ENCODE results near the gene GPER1. TPM values are rescaled to one million over a fixed set of nuclear protein-coding genes. Genes with fewer than 3 reads are reported as not detected.

GPER1 gene
- total and polyA plus RNA-seq, 4 donors = 3.7 to 7.7 (median 6.3) TPM

GRCh38 chr7:1117321-1117928 lies 29.5 kb downstream of the GPER1 start:
- ATAC-seq (ENCODE audit: insufficient read depth, low FRiP score) (no peak), DNase-seq (no peak)
- Histone ChIP-seq H3K36me3 (ENCODE audit: control insufficient read depth in 4 of 4, insufficient read depth in 4 of 4, low read length in 4 of 4) (peaks cover 0 to 5% (median under 1%) of the 10 kb centered on the region in 4 donors), H3K27ac (ENCODE audit: low read depth in 1 of 2, low read length in 1 of 2) (no peak overlapping the region), H3K9ac (ENCODE audit: insufficient read depth in 1 of 2, low read length in 2 of 2) (no peak overlapping the region), H3K4me3 (no peak overlapping the region), H3K27me3 (ENCODE audit: control insufficient read depth in 3 of 3, insufficient read depth in 3 of 3, low read length in 2 of 3) (no peaks in the 10 kb centered on the region), H3K4me1 (ENCODE audit: control insufficient read depth in 5 of 5, insufficient read depth in 5 of 5, low read length in 5 of 5) (no peaks in the 10 kb centered on the region), H3K9me3 (ENCODE audit: control insufficient read depth in 4 of 4, insufficient read depth in 3 of 4, low read length in 3 of 4) (no peaks in the 10 kb centered on the region)
- WGBS, 2 donors = 96 to 97% methylated on average over 38 of the region's 38 CpGs
- TF ChIP-seq CTCF (IDR thresholded peaks at IDR 0.05; ENCODE audit: control extremely low read depth, extremely low read depth) = no peak

GRCh38 chr7:1119201-1119600 lies 31.3 kb downstream of the GPER1 start:
- ATAC-seq (ENCODE audit: insufficient read depth, low FRiP score) (no peak), DNase-seq (no peak)
- no peak for TF ChIP-seq CTCF (IDR thresholded peaks at IDR 0.05; ENCODE audit: control extremely low read depth, extremely low read depth)
- no peak overlapping the region for H3K27ac ChIP-seq (ENCODE audit: low read depth in 1 of 2, low read length in 1 of 2)
- no peaks in the 10 kb centered on the region for H3K27me3 ChIP-seq (ENCODE audit: control insufficient read depth in 3 of 3, insufficient read depth in 3 of 3, low read length in 2 of 3)
- no peak overlapping the region for H3K4me3 ChIP-seq
- H3K9ac ChIP-seq (ENCODE audit: insufficient read depth in 1 of 2, low read length in 2 of 2) = no peak overlapping the region
- 88 to 94% methylated on average over 5 of the region's 5 CpGs for WGBS, 2 donors
- H3K36me3 ChIP-seq (ENCODE audit: control insufficient read depth in 4 of 4, insufficient read depth in 4 of 4, low read length in 4 of 4) = no peaks in the 10 kb centered on the region
- peaks cover 0 to 8% (median 0%) of the 10 kb centered on the region in 5 donors for H3K4me1 ChIP-seq (ENCODE audit: control insufficient read depth in 5 of 5, insufficient read depth in 5 of 5, low read length in 5 of 5)
- no peaks in the 10 kb centered on the region for H3K9me3 ChIP-seq (ENCODE audit: control insufficient read depth in 4 of 4, insufficient read depth in 3 of 4, low read length in 3 of 4)

DNA sequence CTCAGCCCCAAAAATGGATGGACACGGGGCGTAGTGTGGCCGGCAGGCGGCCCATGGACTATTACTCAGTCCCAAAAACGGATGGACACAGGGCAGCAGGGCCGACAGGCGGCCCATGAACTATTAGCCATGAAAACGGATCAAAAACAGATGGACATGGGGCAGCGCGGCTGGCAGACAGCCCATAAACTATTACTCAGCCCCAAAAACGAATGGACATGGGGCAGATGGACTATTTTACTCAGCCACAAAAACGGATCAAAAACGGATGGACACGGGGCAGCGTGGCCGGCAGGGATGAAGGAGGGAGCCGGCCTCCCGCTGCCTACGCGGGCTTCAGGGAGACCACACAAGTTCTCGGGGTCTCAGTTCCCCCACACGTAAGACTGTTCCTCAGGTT lies 32.9 kb downstream of the GPER1 start:
- DNase-seq (no peak), ATAC-seq (ENCODE audit: insufficient read depth, low FRiP score) (no peak)
- no peak overlapping the region for H3K9ac ChIP-seq (ENCODE audit: insufficient read depth in 1 of 2, low read length in 2 of 2)
- H3K27me3 ChIP-seq (ENCODE audit: control insufficient read depth in 3 of 3, insufficient read depth in 3 of 3, low read length in 2 of 3) = no peaks in the 10 kb centered on the region
- H3K36me3 ChIP-seq (ENCODE audit: control insufficient read depth in 4 of 4, insufficient read depth in 4 of 4, low read length in 4 of 4) = peaks cover 0 to 6% (median under 1%) of the 10 kb centered on the region in 4 donors
- peaks cover 0 to 8% (median 0%) of the 10 kb centered on the region in 5 donors for H3K4me1 ChIP-seq (ENCODE audit: control insufficient read depth in 5 of 5, insufficient read depth in 5 of 5, low read length in 5 of 5)
- TF ChIP-seq CTCF (IDR thresholded peaks at IDR 0.05; ENCODE audit: control extremely low read depth, extremely low read depth) = no peak
- no peak overlapping the region for H3K27ac ChIP-seq (ENCODE audit: low read depth in 1 of 2, low read length in 1 of 2)
- H3K9me3 ChIP-seq (ENCODE audit: control insufficient read depth in 4 of 4, insufficient read depth in 3 of 4, low read length in 3 of 4) = no peaks in the 10 kb centered on the region
- no peak overlapping the region for H3K4me3 ChIP-seq
- 92 to 95% methylated on average over 22 of the region's 22 CpGs for WGBS, 2 donors

GRCh38 chr7:1121476-1121875 lies 33.6 kb downstream of the GPER1 start:
- peaks cover 0 to 8% (median under 1%) of the 10 kb centered on the region in 4 donors for H3K36me3 ChIP-seq (ENCODE audit: control insufficient read depth in 4 of 4, insufficient read depth in 4 of 4, low read length in 4 of 4)
- ATAC-seq (ENCODE audit: insufficient read depth, low FRiP score) (no peak), DNase-seq (no peak)
- no peak overlapping the region for H3K9ac ChIP-seq (ENCODE audit: insufficient read depth in 1 of 2, low read length in 2 of 2)
- 84 to 98% methylated on average over 13 to 14 of the region's 14 CpGs for WGBS, 2 donors
- no peaks in the 10 kb centered on the region for H3K27me3 ChIP-seq (ENCODE audit: control insufficient read depth in 3 of 3, insufficient read depth in 3 of 3, low read length in 2 of 3)
- H3K9me3 ChIP-seq (ENCODE audit: control insufficient read depth in 4 of 4, insufficient read depth in 3 of 4, low read length in 3 of 4) = no peaks in the 10 kb centered on the region
- TF ChIP-seq CTCF (IDR thresholded peaks at IDR 0.05; ENCODE audit: control extremely low read depth, extremely low read depth) = no peak
- H3K4me3 ChIP-seq = no peak overlapping the region
- no peak overlapping the region for H3K27ac ChIP-seq (ENCODE audit: low read depth in 1 of 2, low read length in 1 of 2)
- peaks cover 0 to 8% (median 0%) of the 10 kb centered on the region in 5 donors for H3K4me1 ChIP-seq (ENCODE audit: control insufficient read depth in 5 of 5, insufficient read depth in 5 of 5, low read length in 5 of 5)

Data from lung (tissue), 12 donors.